Thoracic aorta (tissue), 2 donors: ENCODE data around the gene OR14I1. TPM values are rescaled to one million over a fixed set of nuclear protein-coding genes. Genes with fewer than 3 reads are reported as not detected.
"Not testable (repeated sequence)": the region's sequence is repeated elsewhere in the genome, so short reads cannot be mapped to it uniquely, and the experiment has no call there.

Experiments
- ATAC-seq: fragments of 150-250 bp; one replicate; pipeline ENCODE4 v1.8.0; 2017; ENCODE audit warnings: low read depth; ENCODE audit not compliant: insufficient number of reproducible peaks, low FRiP score
- DNase-seq: peaks from one replicate; pipeline ENCODE4 v3.0.0-alpha.2; 2020; ENCODE audit warnings: low spot score
- H3K27ac ChIP-seq, 2 donors: fragments of 200-600 bp; sonication (generic); 1 replicate in 1 of 2; 2 replicates in 1 of 2; pipeline ENCODE4 v1.5.1; 2016; ENCODE audit warnings: mild to moderate bottlenecking in 2 of 2, moderate library complexity in 2 of 2
- H3K27me3 ChIP-seq: fragments of 200-600 bp; sonication (generic); replicated peaks from 2 replicates; pipeline ENCODE4 v1.6.0; 2016; ENCODE audit warnings: mild to moderate bottlenecking; ENCODE audit not compliant: insufficient read depth
- H3K36me3 ChIP-seq: fragments of 200-600 bp; sonication (generic); one replicate; pipeline ENCODE4 v1.5.1; 2016
- H3K4me1 ChIP-seq, 2 donors: fragments of 200-600 bp; sonication (generic); 1 replicate in 1 of 2; 2 replicates in 1 of 2; pipeline versions ENCODE4 v1.5.1 to v1.6.0; 2016; ENCODE audit warnings: low read depth in 2 of 2, mild to moderate bottlenecking in 1 of 2; ENCODE audit not compliant: control insufficient read depth in 1 of 2
- H3K4me3 ChIP-seq: fragments of 200-600 bp; sonication (generic); 2 replicates; pipeline ENCODE4 v1.5.1; 2016; ENCODE audit warnings: mild to moderate bottlenecking
- H3K9me3 ChIP-seq: fragments of 200-600 bp; sonication (generic); 2 replicates; pipeline ENCODE4 v1.5.1; 2016
- total RNA-seq, 2 donors: library from RNA; depleted of rRNA; stranded (reverse); fragments of >200 nt; gene quantifications; one replicate each; pipeline versions ENCODE4 v1.1.0 to v1.2.3, GENCODE V29; 2016

The OR14I1 gene
- total RNA-seq, 2 donors from 2014 or later, result not detected

DNA sequence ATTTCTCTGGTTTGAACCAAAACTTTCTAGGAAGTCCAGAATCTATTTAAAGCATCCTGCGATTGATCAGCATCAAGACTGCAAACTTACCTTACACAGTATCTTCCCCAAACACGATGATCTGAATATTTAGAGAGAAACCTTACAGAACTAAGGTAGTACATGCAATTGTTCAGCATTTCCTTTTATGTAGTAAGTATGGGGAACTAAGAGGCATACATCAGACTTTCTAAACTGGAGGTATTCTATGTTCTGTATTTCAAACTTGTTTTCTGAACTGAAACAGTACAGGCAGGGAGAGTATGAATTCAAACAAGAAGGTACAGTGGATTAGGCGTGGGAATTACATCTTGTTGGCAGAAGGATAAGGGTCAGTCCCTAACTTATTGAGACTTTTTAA, 47.2 kb downstream of the OR14I1 start, which contains the start of gene OR2T27:
Gene OR2T27, minus strand, starts transcription at position 175 of the 400 bp plus-strand sequence. CDS start 4,644 bp downstream, outside the sequence.
- H3K36me3 ChIP-seq, H3K4me3 ChIP-seq, H3K4me1 ChIP-seq, DNase-seq, H3K27me3 ChIP-seq, H3K27ac ChIP-seq, ATAC-seq, H3K9me3 ChIP-seq: not testable (repeated sequence)

Other genes starting within 250 kb of the OR14I1 start
- gene OR2T3, start 229.4 kb downstream of the OR14I1 start, total RNA-seq, result not detected
- not detected for gene OR2T5, start 214.2 kb downstream of the OR14I1 start, total RNA-seq
- gene OR2G6, start 194.7 kb downstream of the OR14I1 start, total RNA-seq, result not detected
- not detected for gene OR2T29, start 140.0 kb downstream of the OR14I1 start, total RNA-seq
- gene OR2T34, start 128.0 kb downstream of the OR14I1 start, total RNA-seq, result not detected
- not detected for gene OR2T10, start 105.1 kb downstream of the OR14I1 start, total RNA-seq
- gene OR2T11, start 67.7 kb downstream of the OR14I1 start, total RNA-seq, result not detected
- not detected for gene OR2T35, start 57.5 kb downstream of the OR14I1 start, total RNA-seq
- not detected for gene OR2T27, start 47.2 kb downstream of the OR14I1 start, total RNA-seq
- gene LYPD8, start 53.0 kb upstream of the OR14I1 start, total RNA-seq, result not detected
- 10 to 100 TPM; 22.6 to 27.4 TPM for gene SH3BP5L, start 123.1 kb upstream of the OR14I1 start, total RNA-seq
- 10 to 100 TPM; 33.8 to 34.2 TPM for gene ZNF672, start 135.5 kb upstream of the OR14I1 start, total RNA-seq
- 10 to 100 TPM; 21.1 to 35.3 TPM for gene ZNF692, start 156.3 kb upstream of the OR14I1 start, total RNA-seq
- gene PGBD2, start 203.5 kb upstream of the OR14I1 start, total RNA-seq, result 1 to 10 TPM; 6.5 to 7.1 TPM